PC-9 (cell line): ENCODE data around the gene DHFR. TPM values are rescaled to one million over a fixed set of nuclear protein-coding genes. Genes with fewer than 3 reads are reported as not detected.

Source experiments
- BruUV-seq: library from RNA; stranded (reverse); fragments of 400-500 nt; replicated peaks from 2 replicates; lab custom pipeline; 2021; lab: Mats Ljungman, UMichigan
- CTCF ChIA-PET: fragments of 300-600 bp; sonication (Branson Sonifier 250); formaldehyde crosslinking; loops from one replicate; lab custom pipeline; 2022; ENCODE audit warnings: antibody characterized with exemption; lab: Charles Lee
- POLR2A ChIA-PET: fragments of 300-600 bp; sonication (Branson Sonifier 250); formaldehyde crosslinking; loops from one replicate; lab custom pipeline; 2022; ENCODE audit warnings: antibody characterized with exemption; ENCODE audit not compliant: unreplicated experiment; lab: Charles Lee
- DNase-seq, 2 experiments: peaks; one replicate each; pipeline versions ENCODE4 v3.0.0 to v3.0.0-alpha.2; 2015 to 2022; ENCODE audit warnings: mixed read lengths in 1 of 2
- H2AFZ ChIP-seq: fragments of 200-600 bp; sonication (generic); 2 replicates; pipeline ENCODE4 v1.8.1; 2017; ENCODE audit warnings: antibody characterized with exemption
- H3F3A ChIP-seq: fragments of 200-600 bp; sonication (generic); 2 replicates; pipeline ENCODE4 v1.8.1; 2017; ENCODE audit warnings: antibody characterized with exemption, mild to moderate bottlenecking, low read depth; ENCODE audit not compliant: insufficient read depth
- H3K27ac ChIP-seq: fragments of 200-600 bp; sonication (generic); 2 replicates; pipeline ENCODE4 v1.6.1; 2016; ENCODE audit warnings: mixed run types
- H3K27me3 ChIP-seq: fragments of 200-600 bp; sonication (generic); 2 replicates; pipeline ENCODE4 v1.6.1; 2016; ENCODE audit warnings: low read depth, mixed run types; ENCODE audit not compliant: insufficient read depth
- H3K36me3 ChIP-seq: fragments of 200-600 bp; sonication (generic); 2 replicates; pipeline ENCODE4 v1.6.1; 2016; ENCODE audit warnings: low read depth, mixed run types
- H3K4me1 ChIP-seq: fragments of 200-600 bp; sonication (generic); replicated peaks from 2 replicates; pipeline ENCODE4 v1.6.1; 2016; ENCODE audit warnings: mixed run types; ENCODE audit not compliant: insufficient read depth
- H3K4me2 ChIP-seq: fragments of 200-600 bp; sonication (generic); 2 replicates; pipeline ENCODE4 v1.6.1; 2017; ENCODE audit warnings: mixed run types
- H3K4me3 ChIP-seq: fragments of 200-600 bp; sonication (generic); 2 replicates; pipeline ENCODE4 v1.6.1; 2016; ENCODE audit warnings: mixed run types
- H3K79me2 ChIP-seq: fragments of 200-600 bp; sonication (generic); 2 replicates; pipeline ENCODE4 v1.6.1; 2017; ENCODE audit warnings: low read depth, mixed run types
- H3K9me2 ChIP-seq: fragments of 200-600 bp; sonication (generic); 2 replicates; pipeline ENCODE4 v1.8.1; 2017; ENCODE audit warnings: mild to moderate bottlenecking; ENCODE audit not compliant: insufficient read depth
- H3K9me3 ChIP-seq: fragments of 200-600 bp; sonication (generic); 2 replicates; pipeline ENCODE4 v1.8.1; 2016; ENCODE audit warnings: low read depth; ENCODE audit not compliant: insufficient read depth
- H4K20me1 ChIP-seq: fragments of 200-600 bp; sonication (generic); 2 replicates; pipeline ENCODE4 v1.8.1; 2017; ENCODE audit not compliant: insufficient read depth
- EZH2 ChIP-seq: fragments of 200-600 bp; sonication (generic); IDR thresholded peaks from 2 replicates; pipeline ENCODE4 v1.8.0; 2017; ENCODE audit warnings: antibody characterized with exemption, low read depth
- intact Hi-C: fragments of 100-400 bp; cut with micrococcal nuclease; formaldehyde crosslinking; loops from one replicate; pipeline ENCODE4 v1.10.0; 2022; ENCODE audit not compliant: unreplicated experiment
- total RNA-seq: library from RNA; stranded (reverse); gene quantifications from 2 replicates; pipeline ENCODE4 v1.2.3, GENCODE V29; 2021
- TF ChIP-seq, protein P1 (sequence below): fragments of 200-600 bp; sonication (generic); conservative IDR thresholded peaks from 2 replicates; pipeline ENCODE4 v1.6.1; 2017; ENCODE audit warnings: mixed run types, antibody characterized with exemption, mild to moderate bottlenecking, moderate library complexity

DHFR gene
- total RNA-seq, 1 experiment from 2014 or later = 45.3 TPM

DNA sequence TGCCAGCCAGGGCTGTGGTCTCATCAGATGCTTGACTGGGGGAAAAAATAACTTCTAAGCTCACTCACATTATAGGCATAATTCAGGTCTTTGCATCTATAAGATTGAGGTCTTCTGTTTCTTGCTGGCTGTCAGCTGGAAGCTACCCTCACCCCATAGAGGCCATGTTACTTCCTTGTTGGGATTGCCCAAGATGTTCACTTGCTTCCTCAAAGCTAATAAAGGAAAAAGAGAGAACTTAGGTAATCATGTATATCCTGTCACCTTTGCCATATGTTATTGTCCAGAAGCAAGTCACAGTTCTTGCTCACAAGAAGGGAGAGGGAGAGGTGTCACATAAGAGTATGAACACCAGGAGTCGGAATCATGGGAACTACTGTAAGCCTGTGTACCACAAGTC, 46.1 kb downstream of the DHFR start:
- Histone ChIP-seq H3K4me1 (no peaks in the 10 kb centered on the region), H3F3A (no peaks in the 10 kb centered on the region), H3K27me3 (no peaks in the 10 kb centered on the region), H2AFZ (no peak overlapping the region), H3K27ac (no peak overlapping the region), H3K36me3 (no peaks in the 10 kb centered on the region), H3K4me3 (no peak overlapping the region), H3K4me2 (no peak overlapping the region), H4K20me1 (no peaks in the 10 kb centered on the region), H3K9me3 (no peaks in the 10 kb centered on the region; the same call in 1 of the 2 replicates), H3K79me2 (no peaks in the 10 kb centered on the region), H3K9me2 (no peaks in the 10 kb centered on the region; the same call in 1 of the 2 replicates)
- BruUV-seq = no TSS peak
- DNase-seq = no peak
- TF ChIP-seq, protein P1, sequence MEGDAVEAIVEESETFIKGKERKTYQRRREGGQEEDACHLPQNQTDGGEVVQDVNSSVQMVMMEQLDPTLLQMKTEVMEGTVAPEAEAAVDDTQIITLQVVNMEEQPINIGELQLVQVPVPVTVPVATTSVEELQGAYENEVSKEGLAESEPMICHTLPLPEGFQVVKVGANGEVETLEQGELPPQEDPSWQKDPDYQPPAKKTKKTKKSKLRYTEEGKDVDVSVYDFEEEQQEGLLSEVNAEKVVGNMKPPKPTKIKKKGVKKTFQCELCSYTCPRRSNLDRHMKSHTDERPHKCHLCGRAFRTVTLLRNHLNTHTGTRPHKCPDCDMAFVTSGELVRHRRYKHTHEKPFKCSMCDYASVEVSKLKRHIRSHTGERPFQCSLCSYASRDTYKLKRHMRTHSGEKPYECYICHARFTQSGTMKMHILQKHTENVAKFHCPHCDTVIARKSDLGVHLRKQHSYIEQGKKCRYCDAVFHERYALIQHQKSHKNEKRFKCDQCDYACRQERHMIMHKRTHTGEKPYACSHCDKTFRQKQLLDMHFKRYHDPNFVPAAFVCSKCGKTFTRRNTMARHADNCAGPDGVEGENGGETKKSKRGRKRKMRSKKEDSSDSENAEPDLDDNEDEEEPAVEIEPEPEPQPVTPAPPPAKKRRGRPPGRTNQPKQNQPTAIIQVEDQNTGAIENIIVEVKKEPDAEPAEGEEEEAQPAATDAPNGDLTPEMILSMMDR = no peak
- no peak for TF ChIP-seq EZH2
- intact Hi-C loops = no loop called here
- ChIA-PET CTCF (no interaction called here), POLR2A (interaction anchor here (0.6 to 0.7 kb wide), 2 partner anchors 34 to 799 kb away, joined by 3 to 5 read pairs; no protein-coding TSS in a partner anchor)

DNA sequence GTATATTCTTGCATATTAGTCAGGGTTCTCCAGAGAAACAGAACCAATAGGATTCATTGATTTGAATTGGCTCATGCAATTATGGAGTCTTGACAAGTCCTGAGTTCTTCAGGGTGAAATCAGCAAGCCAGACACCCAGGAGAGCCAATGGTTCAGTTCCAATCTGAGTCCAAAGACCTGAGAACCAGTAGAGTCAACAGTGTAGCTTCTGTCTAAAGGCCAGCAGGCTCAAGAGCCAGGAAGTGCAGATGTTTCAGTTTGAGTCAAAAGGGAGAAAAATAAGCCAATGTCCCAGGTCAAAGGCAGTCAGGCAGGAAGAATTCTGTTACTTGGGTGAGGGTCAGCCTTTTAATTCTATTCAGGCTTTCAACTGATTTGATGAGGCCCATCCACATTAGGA, 47.0 kb downstream of the DHFR start:
- Histone ChIP-seq H3K4me3 (no peak overlapping the region), H2AFZ (no peak overlapping the region), H3K4me2 (no peak overlapping the region), H3K27ac (no peak overlapping the region), H3K9me2 (no peaks in the 10 kb centered on the region; the same call in 1 of the 2 replicates), H3F3A (no peaks in the 10 kb centered on the region), H3K36me3 (no peaks in the 10 kb centered on the region), H3K27me3 (no peaks in the 10 kb centered on the region), H3K79me2 (no peaks in the 10 kb centered on the region), H3K4me1 (no peaks in the 10 kb centered on the region), H4K20me1 (no peaks in the 10 kb centered on the region), H3K9me3 (no peaks in the 10 kb centered on the region; the same call in 1 of the 2 replicates)
- intact Hi-C loops = loop anchor here (2.0 kb wide), 1 partner anchor 13 kb away; no protein-coding TSS in a partner anchor
- POLR2A ChIA-PET = no interaction called here
- no TSS peak for BruUV-seq
- CTCF ChIA-PET = interaction anchor here (0.6 kb wide), 1 partner anchor 882 kb away, joined by 6 read pairs; no protein-coding TSS in a partner anchor
- TF ChIP-seq, protein P1 = no peak
- TF ChIP-seq EZH2 = no peak
- no peak for DNase-seq

DNA sequence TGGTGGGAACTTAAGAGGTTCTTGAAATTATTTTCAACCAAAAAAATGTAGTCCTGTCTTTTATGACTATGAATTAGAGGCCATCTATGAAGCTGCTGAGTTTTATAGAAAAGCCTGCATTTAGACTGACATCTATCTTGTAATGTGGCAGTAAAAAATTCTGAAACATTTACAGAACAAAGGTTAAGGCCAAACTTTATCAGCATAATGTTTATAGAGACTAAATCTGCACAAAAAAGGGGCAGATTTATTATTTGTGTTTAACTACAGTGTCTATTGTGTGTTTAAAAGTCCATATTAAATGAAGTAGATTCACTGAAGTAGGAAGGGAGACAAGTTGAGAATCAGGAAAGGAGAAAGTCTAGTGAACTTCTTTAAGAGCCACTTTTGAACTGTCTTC, 47.4 kb downstream of the DHFR start:
- H3F3A ChIP-seq = no peaks in the 10 kb centered on the region
- no peak overlapping the region for H3K4me3 ChIP-seq
- H3K9me2 ChIP-seq = no peaks in the 10 kb centered on the region; the same call in 1 of the 2 replicates
- no peak overlapping the region for H3K4me2 ChIP-seq
- intact Hi-C loops = loop anchor here (2.0 kb wide), 1 partner anchor 13 kb away; no protein-coding TSS in a partner anchor
- ChIA-PET POLR2A (no interaction called here), CTCF (no interaction called here)
- no peaks in the 10 kb centered on the region for H3K36me3 ChIP-seq
- H4K20me1 ChIP-seq = no peaks in the 10 kb centered on the region
- TF ChIP-seq, protein P1 = no peak
- TF ChIP-seq EZH2 = no peak
- no peak overlapping the region for H3K27ac ChIP-seq
- no peak overlapping the region for H2AFZ ChIP-seq
- no peaks in the 10 kb centered on the region; the same call in 1 of the 2 replicates for H3K9me3 ChIP-seq
- BruUV-seq = no TSS peak
- no peak for DNase-seq
- no peaks in the 10 kb centered on the region for H3K79me2 ChIP-seq
- no peaks in the 10 kb centered on the region for H3K27me3 ChIP-seq
- no peaks in the 10 kb centered on the region for H3K4me1 ChIP-seq
